HEK293 (cell line): Measurements from ENCODE around the gene ABLIM2.

ENCODE experiments used
- KLF8 ChIP-seq: fragments of 450-650 bp; formaldehyde crosslinking; IDR thresholded peaks from 2 replicates; pipeline ENCODE4 v1.5.1; 2016; ENCODE audit warnings: missing biosample characterization, missing genetic modification characterization
- REST ChIP-seq: fragments of 450-650 bp; formaldehyde crosslinking; IDR thresholded peaks from 2 replicates; pipeline ENCODE4 v1.5.1; 2016; ENCODE audit warnings: missing biosample characterization, missing genetic modification characterization
- TRIM28 ChIP-seq: IDR thresholded peaks from 2 replicates; pipeline ENCODE4 v1.6.1; 2011; ENCODE audit warnings: low read length, control low read depth, borderline replicate concordance
- ZNF132 ChIP-seq: fragments of 450-650 bp; formaldehyde crosslinking; IDR thresholded peaks from 2 replicates; pipeline ENCODE4 v1.5.1; 2017; ENCODE audit warnings: missing biosample characterization, missing genetic modification characterization, borderline replicate concordance
- ZNF138 ChIP-seq: fragments of 450-650 bp; formaldehyde crosslinking; IDR thresholded peaks from 2 replicates; pipeline ENCODE4 v1.5.1; 2016; ENCODE audit warnings: missing biosample characterization, missing genetic modification characterization, borderline replicate concordance
- ZNF23 ChIP-seq: fragments of 450-650 bp; formaldehyde crosslinking; IDR thresholded peaks from 2 replicates; pipeline ENCODE4 v1.5.1; 2016; ENCODE audit warnings: missing biosample characterization, missing genetic modification characterization, borderline replicate concordance
- ZNF510 ChIP-seq: fragments of 450-650 bp; formaldehyde crosslinking; IDR thresholded peaks from 2 replicates; pipeline ENCODE4 v1.5.1; 2018; ENCODE audit warnings: mild to moderate bottlenecking, missing genetic modification characterization, missing biosample characterization; ENCODE audit not compliant: insufficient replicate concordance
- ZNF514 ChIP-seq: fragments of 450-650 bp; formaldehyde crosslinking; IDR thresholded peaks from 2 replicates; pipeline ENCODE4 v1.5.1; 2016; ENCODE audit warnings: missing biosample characterization, missing genetic modification characterization
- ZNF777 ChIP-seq: fragments of 450-650 bp; formaldehyde crosslinking; IDR thresholded peaks from 2 replicates; pipeline ENCODE4 v1.5.1; 2017; ENCODE audit warnings: missing biosample characterization, missing genetic modification characterization, borderline replicate concordance
- ZNF792 ChIP-seq: fragments of 450-650 bp; formaldehyde crosslinking; IDR thresholded peaks from 2 replicates; pipeline ENCODE4 v1.5.1; 2016; ENCODE audit warnings: missing biosample characterization, missing genetic modification characterization
- TF ChIP-seq, protein P1 (sequence below): fragments of 450-650 bp; formaldehyde crosslinking; IDR thresholded peaks from 2 replicates; pipeline ENCODE4 v1.5.1; 2016; ENCODE audit warnings: missing biosample characterization, missing genetic modification characterization

DNA sequence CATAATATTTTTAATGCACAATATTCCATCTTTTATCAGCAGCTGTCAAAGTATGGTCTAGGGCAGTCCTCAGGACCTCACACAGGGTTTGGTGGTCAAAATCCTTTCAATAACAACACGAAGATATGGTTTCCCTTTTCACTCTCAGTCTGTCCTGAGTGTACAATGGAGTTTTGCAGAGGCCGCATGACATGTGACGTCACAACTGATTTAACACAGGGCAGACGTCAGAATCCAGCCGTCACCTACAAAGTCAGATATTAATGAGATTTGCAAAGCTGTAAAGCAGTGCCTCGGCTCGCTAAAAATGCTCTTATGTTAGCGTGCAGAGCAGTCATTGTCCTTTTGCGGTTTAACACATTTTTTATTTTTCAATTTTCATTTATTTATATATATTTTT, 12.5 kb downstream of the ABLIM2 start:
- TF ChIP-seq, protein P1, sequence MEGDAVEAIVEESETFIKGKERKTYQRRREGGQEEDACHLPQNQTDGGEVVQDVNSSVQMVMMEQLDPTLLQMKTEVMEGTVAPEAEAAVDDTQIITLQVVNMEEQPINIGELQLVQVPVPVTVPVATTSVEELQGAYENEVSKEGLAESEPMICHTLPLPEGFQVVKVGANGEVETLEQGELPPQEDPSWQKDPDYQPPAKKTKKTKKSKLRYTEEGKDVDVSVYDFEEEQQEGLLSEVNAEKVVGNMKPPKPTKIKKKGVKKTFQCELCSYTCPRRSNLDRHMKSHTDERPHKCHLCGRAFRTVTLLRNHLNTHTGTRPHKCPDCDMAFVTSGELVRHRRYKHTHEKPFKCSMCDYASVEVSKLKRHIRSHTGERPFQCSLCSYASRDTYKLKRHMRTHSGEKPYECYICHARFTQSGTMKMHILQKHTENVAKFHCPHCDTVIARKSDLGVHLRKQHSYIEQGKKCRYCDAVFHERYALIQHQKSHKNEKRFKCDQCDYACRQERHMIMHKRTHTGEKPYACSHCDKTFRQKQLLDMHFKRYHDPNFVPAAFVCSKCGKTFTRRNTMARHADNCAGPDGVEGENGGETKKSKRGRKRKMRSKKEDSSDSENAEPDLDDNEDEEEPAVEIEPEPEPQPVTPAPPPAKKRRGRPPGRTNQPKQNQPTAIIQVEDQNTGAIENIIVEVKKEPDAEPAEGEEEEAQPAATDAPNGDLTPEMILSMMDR (tag by site-specific recombination): no peak
- TF ChIP-seq ZNF792 (tag by site-specific recombination) (no peak), ZNF514 (no peak), ZNF777 (tag by site-specific recombination) (no peak), ZNF23 (tag by site-specific recombination) (no peak), ZNF132 (no peak), TRIM28 (no peak), ZNF138 (no peak), REST (tag by site-specific recombination) (no peak), KLF8 (tag by site-specific recombination) (no peak), ZNF510 (tag by site-specific recombination) (no peak)
